ENCODE results near the gene CARD11. TPM values are rescaled to one million over a fixed set of nuclear protein-coding genes. Genes with fewer than 3 reads are reported as not detected.

Gene CARD11
- total and polyA plus RNA-seq, 2 experiments from 2014 or later = 17.7 to 29.0 TPM

DNA sequence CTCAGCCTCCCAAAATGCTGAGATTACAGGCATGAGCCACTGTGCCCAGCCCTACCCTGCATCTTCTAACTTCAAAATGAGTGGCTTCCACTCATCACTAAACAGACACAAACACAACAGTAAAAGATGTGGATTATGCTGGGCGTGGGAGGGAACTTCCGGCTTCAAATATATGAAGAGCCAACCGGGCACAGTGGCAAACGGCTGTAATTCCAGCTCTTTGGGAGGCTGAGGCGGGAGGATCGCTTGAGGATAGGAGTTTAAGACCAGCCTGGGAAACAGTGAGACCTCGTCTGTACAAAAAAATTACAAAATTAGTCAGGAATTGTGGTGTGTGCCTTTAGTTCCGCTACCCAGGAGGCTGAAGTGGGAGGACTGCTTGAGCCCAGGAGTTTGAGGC is 107.4 kb downstream of the CARD11 start:
- peaks cover 6% of the 10 kb centered on the region for H3K27me3 Mint-ChIP-seq (ENCODE audit: insufficient read depth, low read depth, poor library complexity)
- no peaks in the 10 kb centered on the region for H4K20me1 ChIP-seq (replicated peaks; ENCODE audit: insufficient read depth)
- TF ChIP-seq, protein P1, sequence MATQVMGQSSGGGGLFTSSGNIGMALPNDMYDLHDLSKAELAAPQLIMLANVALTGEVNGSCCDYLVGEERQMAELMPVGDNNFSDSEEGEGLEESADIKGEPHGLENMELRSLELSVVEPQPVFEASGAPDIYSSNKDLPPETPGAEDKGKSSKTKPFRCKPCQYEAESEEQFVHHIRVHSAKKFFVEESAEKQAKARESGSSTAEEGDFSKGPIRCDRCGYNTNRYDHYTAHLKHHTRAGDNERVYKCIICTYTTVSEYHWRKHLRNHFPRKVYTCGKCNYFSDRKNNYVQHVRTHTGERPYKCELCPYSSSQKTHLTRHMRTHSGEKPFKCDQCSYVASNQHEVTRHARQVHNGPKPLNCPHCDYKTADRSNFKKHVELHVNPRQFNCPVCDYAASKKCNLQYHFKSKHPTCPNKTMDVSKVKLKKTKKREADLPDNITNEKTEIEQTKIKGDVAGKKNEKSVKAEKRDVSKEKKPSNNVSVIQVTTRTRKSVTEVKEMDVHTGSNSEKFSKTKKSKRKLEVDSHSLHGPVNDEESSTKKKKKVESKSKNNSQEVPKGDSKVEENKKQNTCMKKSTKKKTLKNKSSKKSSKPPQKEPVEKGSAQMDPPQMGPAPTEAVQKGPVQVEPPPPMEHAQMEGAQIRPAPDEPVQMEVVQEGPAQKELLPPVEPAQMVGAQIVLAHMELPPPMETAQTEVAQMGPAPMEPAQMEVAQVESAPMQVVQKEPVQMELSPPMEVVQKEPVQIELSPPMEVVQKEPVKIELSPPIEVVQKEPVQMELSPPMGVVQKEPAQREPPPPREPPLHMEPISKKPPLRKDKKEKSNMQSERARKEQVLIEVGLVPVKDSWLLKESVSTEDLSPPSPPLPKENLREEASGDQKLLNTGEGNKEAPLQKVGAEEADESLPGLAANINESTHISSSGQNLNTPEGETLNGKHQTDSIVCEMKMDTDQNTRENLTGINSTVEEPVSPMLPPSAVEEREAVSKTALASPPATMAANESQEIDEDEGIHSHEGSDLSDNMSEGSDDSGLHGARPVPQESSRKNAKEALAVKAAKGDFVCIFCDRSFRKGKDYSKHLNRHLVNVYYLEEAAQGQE (IDR thresholded peaks at IDR 0.05; ENCODE audit: unreplicated experiment) = no peak
- TF ChIP-seq STAT1 (IDR thresholded peaks at IDR 0.05; ENCODE audit: unreplicated experiment) = no peak
- TF ChIP-seq CREB1 (CRISPR knock-in tag; IDR thresholded peaks at IDR 0.05; ENCODE audit: low read depth) = no peak
- no peak for TF ChIP-seq ZNF114 (CRISPR knock-in tag; IDR thresholded peaks at IDR 0.05)
- TF ChIP-seq NANOG (IDR thresholded peaks at IDR 0.05; ENCODE audit: borderline replicate concordance) = no peak
- TF ChIP-seq JUNB (IDR thresholded peaks at IDR 0.05; ENCODE audit: unreplicated experiment) = no peak
- TF ChIP-seq, protein P2, sequence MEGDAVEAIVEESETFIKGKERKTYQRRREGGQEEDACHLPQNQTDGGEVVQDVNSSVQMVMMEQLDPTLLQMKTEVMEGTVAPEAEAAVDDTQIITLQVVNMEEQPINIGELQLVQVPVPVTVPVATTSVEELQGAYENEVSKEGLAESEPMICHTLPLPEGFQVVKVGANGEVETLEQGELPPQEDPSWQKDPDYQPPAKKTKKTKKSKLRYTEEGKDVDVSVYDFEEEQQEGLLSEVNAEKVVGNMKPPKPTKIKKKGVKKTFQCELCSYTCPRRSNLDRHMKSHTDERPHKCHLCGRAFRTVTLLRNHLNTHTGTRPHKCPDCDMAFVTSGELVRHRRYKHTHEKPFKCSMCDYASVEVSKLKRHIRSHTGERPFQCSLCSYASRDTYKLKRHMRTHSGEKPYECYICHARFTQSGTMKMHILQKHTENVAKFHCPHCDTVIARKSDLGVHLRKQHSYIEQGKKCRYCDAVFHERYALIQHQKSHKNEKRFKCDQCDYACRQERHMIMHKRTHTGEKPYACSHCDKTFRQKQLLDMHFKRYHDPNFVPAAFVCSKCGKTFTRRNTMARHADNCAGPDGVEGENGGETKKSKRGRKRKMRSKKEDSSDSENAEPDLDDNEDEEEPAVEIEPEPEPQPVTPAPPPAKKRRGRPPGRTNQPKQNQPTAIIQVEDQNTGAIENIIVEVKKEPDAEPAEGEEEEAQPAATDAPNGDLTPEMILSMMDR (conservative IDR thresholded peaks at IDR 0.05; ENCODE audit: low read depth in 2 of 2) = no peak
- TF ChIP-seq, protein P3, sequence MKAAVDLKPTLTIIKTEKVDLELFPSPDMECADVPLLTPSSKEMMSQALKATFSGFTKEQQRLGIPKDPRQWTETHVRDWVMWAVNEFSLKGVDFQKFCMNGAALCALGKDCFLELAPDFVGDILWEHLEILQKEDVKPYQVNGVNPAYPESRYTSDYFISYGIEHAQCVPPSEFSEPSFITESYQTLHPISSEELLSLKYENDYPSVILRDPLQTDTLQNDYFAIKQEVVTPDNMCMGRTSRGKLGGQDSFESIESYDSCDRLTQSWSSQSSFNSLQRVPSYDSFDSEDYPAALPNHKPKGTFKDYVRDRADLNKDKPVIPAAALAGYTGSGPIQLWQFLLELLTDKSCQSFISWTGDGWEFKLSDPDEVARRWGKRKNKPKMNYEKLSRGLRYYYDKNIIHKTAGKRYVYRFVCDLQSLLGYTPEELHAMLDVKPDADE (IDR thresholded peaks at IDR 0.05) = no peak
- no peak for TF ChIP-seq EZH2 (IDR thresholded peaks at IDR 0.05; ENCODE audit: low read depth, unreplicated experiment)
- no peak for TF ChIP-seq EZH2phosphoT487 (IDR thresholded peaks at IDR 0.05; ENCODE audit: unreplicated experiment)
- TF ChIP-seq, protein P4, sequence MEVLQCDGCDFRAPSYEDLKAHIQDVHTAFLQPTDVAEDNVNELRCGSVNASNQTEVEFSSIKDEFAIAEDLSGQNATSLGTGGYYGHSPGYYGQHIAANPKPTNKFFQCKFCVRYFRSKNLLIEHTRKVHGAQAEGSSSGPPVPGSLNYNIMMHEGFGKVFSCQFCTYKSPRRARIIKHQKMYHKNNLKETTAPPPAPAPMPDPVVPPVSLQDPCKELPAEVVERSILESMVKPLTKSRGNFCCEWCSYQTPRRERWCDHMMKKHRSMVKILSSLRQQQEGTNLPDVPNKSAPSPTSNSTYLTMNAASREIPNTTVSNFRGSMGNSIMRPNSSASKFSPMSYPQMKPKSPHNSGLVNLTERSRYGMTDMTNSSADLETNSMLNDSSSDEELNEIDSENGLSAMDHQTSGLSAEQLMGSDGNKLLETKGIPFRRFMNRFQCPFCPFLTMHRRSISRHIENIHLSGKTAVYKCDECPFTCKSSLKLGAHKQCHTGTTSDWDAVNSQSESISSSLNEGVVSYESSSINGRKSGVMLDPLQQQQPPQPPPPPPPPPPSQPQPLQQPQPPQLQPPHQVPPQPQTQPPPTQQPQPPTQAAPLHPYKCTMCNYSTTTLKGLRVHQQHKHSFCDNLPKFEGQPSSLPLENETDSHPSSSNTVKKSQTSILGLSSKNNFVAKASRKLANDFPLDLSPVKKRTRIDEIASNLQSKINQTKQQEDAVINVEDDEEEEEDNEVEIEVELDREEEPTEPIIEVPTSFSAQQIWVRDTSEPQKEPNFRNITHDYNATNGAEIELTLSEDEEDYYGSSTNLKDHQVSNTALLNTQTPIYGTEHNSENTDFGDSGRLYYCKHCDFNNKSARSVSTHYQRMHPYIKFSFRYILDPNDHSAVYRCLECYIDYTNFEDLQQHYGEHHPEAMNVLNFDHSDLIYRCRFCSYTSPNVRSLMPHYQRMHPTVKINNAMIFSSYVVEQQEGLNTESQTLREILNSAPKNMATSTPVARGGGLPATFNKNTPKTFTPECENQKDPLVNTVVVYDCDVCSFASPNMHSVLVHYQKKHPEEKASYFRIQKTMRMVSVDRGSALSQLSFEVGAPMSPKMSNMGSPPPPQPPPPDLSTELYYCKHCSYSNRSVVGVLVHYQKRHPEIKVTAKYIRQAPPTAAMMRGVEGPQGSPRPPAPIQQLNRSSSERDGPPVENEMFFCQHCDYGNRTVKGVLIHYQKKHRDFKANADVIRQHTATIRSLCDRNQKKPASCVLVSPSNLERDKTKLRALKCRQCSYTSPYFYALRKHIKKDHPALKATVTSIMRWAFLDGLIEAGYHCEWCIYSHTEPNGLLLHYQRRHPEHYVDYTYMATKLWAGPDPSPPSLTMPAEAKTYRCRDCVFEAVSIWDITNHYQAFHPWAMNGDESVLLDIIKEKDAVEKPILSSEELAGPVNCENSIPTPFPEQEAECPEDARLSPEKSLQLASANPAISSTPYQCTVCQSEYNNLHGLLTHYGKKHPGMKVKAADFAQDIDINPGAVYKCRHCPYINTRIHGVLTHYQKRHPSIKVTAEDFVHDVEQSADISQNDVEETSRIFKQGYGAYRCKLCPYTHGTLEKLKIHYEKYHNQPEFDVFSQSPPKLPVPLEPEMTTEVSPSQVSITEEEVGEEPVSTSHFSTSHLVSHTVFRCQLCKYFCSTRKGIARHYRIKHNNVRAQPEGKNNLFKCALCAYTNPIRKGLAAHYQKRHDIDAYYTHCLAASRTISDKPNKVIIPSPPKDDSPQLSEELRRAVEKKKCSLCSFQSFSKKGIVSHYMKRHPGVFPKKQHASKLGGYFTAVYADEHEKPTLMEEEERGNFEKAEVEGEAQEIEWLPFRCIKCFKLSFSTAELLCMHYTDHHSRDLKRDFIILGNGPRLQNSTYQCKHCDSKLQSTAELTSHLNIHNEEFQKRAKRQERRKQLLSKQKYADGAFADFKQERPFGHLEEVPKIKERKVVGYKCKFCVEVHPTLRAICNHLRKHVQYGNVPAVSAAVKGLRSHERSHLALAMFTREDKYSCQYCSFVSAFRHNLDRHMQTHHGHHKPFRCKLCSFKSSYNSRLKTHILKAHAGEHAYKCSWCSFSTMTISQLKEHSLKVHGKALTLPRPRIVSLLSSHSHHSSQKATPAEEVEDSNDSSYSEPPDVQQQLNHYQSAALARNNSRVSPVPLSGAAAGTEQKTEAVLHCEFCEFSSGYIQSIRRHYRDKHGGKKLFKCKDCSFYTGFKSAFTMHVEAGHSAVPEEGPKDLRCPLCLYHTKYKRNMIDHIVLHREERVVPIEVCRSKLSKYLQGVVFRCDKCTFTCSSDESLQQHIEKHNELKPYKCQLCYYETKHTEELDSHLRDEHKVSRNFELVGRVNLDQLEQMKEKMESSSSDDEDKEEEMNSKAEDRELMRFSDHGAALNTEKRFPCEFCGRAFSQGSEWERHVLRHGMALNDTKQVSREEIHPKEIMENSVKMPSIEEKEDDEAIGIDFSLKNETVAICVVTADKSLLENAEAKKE (CRISPR knock-in tag; IDR thresholded peaks at IDR 0.05) = no peak
- no peak for TF ChIP-seq ZNF331 (CRISPR knock-in tag; IDR thresholded peaks at IDR 0.05; ENCODE audit: low read depth)
- H3K36me3 ChIP-seq (ENCODE audit: insufficient read depth) = no peaks in the 10 kb centered on the region; the same call in 1 of the 2 replicates
- no peaks in the 10 kb centered on the region for H3F3A ChIP-seq (replicated peaks; ENCODE audit: low read depth)
- H3K27ac Mint-ChIP-seq = no peak overlapping the region
- peaks cover 3% of the 10 kb centered on the region for H3K4me1 Mint-ChIP-seq
- no peaks in the 10 kb centered on the region for H3K27me3 ChIP-seq (ENCODE audit: insufficient read depth)
- no peaks in the 10 kb centered on the region for H3K9me2 ChIP-seq (ENCODE audit: insufficient read depth)
- ATAC-seq (no peak), DNase-seq (ENCODE audit: low spot score) (no peak)
- H3K4me1 ChIP-seq (ENCODE audit: insufficient read depth) = no peaks in the 10 kb centered on the region
- H3K4me3 ChIP-seq = no peak overlapping the region
- H3K4me3 Mint-ChIP-seq = no peak overlapping the region
- no peaks in the 10 kb centered on the region for H3K79me2 ChIP-seq (replicated peaks; ENCODE audit: insufficient read depth)
- H3K36me3 Mint-ChIP-seq (ENCODE audit: low read depth) = peaks cover 19% of the 10 kb centered on the region; the same call in 2 of the 3 replicates
- no peaks in the 10 kb centered on the region for H3K9me3 Mint-ChIP-seq
- H3K4me2 ChIP-seq = no peak overlapping the region
- no peak overlapping the region for H2AFZ ChIP-seq
- H3K27ac ChIP-seq (ENCODE audit: low read depth) = no peak overlapping the region
